Renal pelvis (tissue), 4 donors: ENCODE data around the gene WDCP. TPM values are rescaled to one million over a fixed set of nuclear protein-coding genes. Genes with fewer than 3 reads are reported as not detected.
"Not testable (repeated sequence)": the region's sequence is repeated elsewhere in the genome, so short reads cannot be mapped to it uniquely, and the experiment has no call there.

Experiments used
- DNase-seq: peaks from one replicate; pipeline ENCODE4 v3.0.0-alpha.2; 2013
- polyA plus RNA-seq, 3 donors: library from polyadenylated mRNA; unstranded; fragments of 120-200 nt; gene quantifications; one replicate each; pipeline ENCODE4 v1.2.1, GENCODE V29; 2013; ENCODE audit not compliant: insufficient read length in 3 of 3

The WDCP gene
- polyA plus RNA-seq, 3 donors, result 14.4 to 15.0 (median 14.7) TPM

DNA sequence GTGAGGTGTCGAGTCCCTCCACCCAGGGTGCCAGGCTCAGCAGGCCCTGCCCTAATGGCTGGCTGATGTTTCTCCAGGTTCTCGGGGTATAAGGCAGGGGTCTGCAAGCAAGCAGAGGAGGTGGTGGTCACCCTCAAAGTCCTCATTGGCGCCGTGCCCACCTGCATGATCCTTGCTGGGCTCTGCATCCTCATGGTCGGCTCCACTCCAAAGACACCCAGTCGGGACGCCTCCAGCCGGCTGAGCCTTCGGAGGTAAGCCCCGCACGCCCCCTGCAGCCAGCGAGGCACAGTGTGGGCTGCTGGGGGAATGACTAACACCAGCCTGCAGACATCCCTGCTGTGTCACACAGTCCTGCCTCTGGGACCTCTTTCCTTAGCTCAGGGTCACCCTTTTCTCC is 23.2 kb downstream of the WDCP start:
- no peak for DNase-seq

DNA sequence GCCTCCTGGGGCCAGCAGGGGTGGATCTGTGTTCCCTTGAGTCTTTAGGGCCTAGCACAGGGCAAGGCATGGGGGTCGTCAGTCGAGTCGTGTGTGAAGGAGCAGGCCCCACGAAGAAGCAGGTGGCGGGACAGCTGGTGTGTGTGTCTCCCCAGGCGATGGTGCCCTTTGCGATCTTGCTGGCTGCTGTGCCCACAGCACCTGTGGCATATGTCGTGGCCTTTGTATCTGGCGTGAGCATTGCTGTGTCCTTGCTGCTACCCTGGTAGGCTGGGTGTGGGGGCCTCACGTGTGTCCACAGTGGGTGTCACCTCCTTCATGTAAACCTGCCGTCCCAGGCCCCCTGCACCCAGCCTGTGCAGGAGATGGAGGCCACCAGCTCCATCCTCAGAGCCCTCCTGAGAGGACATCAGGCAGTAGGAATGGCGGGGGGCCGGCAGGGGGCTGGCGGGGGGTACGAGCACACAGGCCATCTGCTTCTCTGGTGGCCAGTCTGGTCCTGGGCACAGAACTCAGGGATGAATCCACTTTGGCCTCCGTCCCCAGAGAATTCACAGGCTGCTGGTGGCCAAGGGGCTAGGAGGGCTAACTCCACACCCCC is 24.1 kb downstream of the WDCP start:
- DNase-seq, result no peak

DNA sequence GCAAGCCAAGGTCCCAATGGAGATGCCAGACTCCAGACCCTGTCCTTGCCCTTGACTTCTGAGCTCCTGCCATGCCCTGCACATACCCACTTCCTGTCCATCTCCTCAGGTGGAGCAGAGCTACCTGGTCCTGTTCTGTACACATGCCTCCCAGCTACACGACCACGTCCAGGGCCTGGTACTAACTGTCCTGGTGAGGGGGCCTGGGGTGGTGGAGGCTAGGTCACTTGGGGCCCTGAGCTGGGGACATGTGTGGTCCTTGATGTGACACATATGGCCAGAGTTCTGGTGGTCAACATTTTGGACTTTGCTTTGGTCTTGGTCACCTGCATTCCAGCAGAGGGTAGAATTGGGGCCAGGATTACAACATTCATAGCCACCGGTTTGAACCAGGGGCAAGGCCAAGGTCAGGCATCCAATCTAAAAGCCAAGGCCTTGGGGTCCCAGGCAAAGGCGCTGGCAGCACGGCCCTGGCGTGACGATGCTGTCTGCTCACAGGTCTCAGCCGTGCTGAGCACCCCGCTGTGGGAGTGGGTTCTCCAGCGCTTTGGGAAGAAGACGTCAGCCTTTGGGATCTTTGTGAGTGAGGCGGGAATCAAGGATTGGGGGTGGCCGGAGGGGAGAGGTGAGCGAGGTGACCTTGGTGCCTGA is 24.7 kb downstream of the WDCP start:
- DNase-seq, result no peak

DNA sequence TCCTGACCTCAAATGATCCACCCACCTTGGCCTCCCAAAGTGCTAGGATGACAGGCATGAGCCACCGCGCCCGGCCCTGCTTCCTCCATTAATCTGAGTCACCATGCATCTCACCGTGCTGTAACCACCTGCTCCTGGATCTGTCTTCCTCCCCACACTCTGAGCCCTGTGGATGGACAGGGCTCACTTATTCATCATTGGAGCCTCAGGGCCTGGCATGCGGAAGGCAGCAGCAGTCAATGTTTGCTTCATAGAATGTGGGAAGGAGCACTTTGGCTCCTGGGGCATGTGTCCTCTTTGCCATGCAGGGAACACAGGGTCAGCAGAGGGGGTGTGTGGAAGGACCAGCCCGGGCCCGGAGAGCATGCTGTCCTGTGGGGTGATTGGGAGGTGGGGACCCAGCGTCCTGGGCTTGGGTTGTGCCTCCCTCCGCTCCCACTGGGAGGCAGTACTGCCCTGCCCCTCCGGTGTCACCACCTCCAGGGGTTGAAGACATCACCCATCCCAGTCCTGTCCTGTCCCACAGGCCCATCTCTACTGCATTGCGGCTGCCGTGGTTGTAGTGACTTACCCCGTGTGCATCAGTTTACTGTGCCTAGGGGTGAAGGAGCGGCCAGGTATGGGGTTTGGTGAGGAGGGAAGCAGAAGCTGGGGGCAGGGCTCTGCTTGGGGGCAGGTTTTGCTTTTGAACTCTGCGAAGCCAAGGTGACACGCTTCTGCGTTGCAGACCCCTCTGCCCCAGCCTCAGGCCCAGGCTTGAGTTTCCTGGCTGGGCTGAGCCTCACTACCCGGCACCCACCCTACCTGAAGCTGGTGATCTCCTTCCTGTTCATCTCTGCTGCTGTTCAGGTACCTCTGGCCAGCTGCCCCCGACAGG is 25.8 kb downstream of the WDCP start:
- DNase-seq, result no peak

DNA sequence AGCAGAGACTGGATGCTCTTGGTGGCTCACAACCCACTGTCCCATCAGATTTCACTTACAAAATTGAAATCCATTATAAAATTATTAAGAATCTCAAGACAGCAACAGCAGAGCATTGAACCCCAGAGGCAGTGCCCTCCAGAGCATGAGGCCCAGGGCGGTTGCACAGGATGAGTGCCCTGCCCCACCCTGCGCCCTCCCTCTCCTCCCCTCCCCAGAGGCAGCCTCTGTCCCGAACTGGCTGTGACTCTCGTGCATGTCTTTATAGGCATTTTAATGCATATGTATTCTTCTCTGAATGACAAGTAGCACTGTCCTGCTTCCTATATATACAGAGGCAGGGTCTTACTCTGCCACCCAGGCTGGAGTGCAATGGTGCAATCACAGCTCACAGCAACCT is 26.9 kb downstream of the WDCP start:
- DNase-seq, result no peak

DNA sequence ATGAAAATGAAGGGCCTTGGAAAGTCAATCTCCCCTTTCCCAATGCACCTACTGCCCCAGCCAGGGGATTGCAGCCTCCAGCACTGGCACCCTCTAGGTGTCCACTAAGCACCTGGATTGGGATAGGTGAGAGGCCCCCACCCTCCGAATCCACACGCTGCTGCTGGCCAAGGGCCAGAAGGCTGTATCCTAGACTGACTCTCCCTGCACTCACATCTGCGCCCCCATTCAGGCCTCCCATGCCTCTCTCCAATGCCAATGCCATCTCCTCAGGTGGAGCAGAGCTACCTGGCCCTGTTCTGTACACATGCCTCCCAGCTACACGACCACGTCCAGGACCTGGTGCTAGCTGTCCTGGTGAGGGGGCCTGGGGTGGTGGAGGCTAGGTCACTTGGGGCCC is 27.5 kb downstream of the WDCP start:
- no peak for DNase-seq

DNA sequence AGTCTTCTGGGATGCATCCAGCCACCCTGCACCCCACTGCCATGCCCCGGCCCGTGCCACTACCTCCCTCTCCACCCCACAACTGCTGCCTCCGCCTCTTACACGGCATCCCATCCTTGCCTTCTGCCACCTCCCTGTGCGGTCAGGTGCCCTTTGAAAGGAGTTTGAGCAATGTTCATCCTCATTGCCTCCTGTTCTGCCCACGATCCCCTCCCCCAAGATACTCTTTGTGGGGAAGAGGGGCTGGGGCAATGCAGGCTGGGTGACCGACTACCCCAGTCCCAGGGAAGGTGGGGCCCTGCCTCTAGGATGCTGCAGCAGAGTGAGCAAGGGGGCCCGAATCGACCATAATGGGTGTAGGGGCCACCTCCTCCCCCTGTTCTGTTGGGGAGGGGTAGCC is 28.9 kb downstream of the WDCP start:
- no peak for DNase-seq

DNA sequence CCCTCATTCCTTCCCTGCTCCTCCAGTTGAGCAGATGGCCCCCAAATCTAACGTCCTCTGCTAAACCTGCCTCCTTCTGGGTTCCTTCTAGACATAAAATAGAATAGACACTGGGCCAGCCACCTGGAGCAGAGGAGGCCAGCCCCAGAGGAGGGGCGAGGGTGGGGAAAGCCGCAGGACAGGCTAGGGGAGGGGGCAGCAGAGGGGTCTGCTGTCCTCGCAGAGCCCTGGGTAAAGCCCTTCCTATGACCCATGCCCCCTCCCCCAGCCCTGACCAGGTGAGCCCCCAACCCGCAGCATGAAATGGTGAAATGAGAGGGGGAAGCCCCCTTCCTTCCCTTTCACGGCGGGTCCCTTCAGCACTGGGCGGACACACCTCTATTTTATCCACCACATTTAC is 29.5 kb downstream of the WDCP start:
- no peak for DNase-seq

DNA sequence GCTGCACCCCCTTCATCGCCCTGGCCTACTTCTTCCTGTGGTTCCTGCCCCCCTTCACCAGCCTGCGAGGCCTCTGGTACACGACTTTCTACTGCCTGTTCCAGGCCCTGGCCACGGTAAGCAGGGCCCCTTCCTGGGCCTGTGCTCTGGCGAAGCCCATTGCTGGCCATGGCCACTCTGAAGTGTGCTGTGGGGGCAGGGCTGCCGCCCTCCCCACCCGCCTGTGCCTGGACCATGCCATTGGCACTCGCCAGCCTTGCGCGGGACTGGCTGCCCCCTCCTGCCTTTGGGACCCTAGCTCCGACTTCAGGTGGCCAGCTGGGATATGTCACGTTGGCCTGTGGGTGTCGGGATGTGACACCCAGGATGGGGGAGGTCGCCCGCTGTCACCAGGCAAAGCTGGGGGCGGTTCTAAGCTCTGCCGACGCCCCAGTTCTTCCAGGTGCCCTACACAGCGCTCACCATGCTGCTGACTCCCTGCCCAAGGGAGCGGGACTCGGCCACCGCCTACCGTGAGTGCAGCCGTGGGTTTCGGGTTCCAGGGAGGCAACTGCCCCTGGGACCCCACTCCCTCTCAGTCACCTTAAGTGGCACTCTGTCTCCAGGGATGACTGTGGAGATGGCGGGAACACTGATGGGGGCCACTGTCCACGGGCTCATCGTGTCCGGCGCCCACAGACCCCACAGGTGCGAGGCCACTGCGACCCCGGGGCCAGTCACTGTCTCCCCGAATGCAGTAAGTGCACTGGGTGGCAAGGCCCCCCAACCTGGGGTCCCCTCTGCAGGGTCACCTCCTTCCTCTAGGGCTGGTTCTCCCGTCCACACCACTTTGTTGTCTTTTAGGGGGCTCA is 30.1 kb downstream of the WDCP start:
- no peak for DNase-seq

DNA sequence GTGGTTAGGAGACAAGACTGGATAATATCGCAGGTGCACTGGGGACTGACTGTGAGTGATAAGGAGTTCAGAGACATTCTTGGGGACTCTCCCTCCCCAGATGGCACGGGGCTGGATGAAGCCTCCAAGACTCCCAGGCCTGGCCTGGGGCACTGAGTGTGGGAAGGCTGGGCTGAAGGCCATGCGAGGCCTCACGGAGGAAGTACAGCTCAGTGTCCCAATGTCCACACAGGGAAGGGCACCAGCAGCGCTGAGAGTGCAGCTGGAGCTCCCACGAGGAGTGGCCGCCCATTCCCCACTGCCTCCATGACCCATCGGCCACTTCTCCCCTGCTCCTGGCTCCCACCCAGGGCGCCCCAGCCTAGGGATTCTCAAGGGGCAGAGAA is 30.8 kb downstream of the WDCP start:
- DNase-seq, result no peak

DNA sequence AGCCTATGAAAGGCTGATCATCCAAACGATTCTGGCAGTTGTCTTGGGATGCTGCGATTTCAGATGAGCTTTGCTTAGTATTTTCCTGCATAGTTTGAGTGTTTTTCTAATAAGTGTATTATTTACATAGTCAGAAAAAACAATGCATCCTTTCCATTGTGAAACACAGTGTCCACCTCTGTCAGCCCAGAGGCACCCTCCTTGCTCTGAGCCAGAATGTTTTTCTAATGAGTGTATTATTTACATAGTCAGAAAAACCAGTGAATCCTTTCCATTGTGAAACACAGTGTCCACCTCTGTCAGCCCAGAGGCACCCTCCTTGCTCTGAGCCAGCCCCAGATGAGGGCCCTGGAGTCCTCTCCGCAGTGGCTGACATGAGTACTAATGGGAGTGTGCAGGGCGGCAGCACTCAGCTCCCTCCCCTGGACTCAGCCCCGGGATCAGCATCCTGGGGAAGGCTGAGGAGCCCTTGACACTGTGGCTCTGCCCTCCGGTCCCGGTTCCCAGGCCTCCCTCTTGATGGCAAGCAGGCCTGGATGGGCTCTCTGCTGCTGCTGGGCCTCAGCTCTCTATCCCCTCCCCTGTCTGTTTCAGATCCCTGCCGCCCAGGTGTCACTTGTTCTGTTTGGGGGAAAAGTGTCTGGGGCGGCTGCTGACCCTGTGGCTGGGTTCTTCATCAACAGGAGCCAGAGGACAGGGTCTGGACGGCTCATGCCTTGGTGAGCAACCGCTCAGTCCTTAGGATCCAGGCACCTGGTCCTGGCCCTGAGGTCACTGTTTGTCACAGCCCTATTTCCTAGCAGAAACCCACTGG is 31.4 kb downstream of the WDCP start:
- DNase-seq, result no peak

DNA sequence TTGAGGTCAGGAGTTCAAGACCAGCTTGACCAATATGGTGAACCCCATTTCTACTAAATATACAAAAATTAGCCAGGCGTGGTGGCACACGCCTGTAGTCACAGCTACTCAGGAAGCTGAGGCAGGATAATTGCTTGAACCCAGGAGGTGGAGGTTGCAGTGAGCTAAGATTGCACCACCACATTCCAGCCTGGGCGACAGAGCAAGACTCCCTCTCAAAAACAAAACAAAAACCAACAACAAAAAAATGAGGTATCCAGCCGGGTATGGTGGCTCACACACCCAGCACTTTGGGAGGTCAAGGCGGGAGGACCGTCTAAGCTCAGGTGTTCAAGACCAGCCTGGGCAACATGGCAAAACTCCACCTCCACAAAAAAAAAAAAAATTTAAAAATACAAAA is 32.3 kb downstream of the WDCP start:
- not testable (repeated sequence) for DNase-seq

DNA sequence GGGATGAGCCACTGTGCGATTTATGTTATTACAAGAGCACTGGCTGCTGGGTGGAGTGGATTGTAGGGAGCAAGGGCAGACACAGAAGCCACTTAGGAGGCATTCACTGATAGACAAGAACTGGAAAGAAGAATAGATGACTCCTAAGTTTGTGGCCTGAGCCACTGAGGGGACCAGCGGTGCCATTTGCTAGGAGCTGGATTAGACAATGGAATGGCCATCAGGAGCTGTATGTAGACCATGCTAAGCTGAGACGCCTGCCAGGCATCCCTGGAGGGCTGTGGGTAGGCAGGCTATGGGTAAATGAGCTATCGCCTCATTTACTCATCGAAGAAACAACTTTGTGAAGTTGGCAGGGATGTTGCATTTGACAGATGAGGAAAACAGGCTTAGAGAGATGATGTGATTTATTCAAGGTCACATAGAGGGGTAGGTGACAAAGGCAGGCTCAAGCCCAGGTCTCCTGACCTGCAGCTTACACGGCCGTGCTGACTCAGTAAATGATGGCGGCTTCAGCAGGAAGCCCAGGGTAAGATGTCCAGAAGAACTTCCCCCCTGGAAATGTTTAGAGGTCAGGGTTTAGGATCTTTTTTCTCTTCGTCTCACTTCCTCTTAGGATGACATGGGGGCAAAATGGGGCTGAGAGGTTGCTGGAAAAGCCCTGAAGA is 34.5 kb downstream of the WDCP start:
- no peak for DNase-seq

DNA sequence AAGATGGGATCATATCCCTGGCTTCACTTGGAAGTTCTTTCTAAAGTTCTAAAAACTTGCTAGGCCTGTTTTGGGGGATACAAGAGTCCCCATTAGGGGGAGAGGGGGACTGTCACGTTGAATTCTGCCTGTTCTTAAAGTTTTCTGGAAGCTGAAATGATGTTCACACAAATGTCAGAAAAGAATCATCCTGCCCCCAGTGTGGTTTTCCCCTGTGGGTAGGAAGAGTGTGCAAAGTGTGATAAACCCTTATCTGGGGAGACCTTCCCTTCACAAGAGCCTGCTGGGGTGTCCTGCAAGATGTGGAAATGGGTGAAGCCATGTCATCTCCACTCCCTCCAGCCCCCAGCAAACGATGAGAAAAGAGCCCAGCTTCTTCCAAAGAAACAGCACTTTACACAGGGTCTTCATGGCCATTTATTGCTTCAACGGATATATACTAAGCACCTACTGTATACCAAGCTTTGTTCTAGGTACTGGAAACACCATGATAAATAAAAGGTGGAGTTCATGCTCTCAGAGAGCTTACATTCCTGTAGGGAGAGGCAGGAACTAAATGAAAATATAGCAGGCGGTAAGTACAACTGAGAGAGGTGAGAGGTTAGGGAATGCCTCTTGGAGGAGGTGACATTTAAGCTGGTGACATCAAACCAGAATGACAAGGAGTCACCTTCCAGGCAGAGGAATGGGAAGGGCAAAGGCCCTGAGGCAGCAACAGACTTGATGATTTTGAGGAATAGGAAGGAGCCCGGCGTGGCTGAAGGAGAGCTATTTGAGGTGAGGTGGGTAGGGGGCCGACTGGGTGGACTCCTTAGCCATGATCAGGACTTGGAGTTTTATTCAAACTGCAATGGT is 35.7 kb downstream of the WDCP start:
- DNase-seq, result no peak

DNA sequence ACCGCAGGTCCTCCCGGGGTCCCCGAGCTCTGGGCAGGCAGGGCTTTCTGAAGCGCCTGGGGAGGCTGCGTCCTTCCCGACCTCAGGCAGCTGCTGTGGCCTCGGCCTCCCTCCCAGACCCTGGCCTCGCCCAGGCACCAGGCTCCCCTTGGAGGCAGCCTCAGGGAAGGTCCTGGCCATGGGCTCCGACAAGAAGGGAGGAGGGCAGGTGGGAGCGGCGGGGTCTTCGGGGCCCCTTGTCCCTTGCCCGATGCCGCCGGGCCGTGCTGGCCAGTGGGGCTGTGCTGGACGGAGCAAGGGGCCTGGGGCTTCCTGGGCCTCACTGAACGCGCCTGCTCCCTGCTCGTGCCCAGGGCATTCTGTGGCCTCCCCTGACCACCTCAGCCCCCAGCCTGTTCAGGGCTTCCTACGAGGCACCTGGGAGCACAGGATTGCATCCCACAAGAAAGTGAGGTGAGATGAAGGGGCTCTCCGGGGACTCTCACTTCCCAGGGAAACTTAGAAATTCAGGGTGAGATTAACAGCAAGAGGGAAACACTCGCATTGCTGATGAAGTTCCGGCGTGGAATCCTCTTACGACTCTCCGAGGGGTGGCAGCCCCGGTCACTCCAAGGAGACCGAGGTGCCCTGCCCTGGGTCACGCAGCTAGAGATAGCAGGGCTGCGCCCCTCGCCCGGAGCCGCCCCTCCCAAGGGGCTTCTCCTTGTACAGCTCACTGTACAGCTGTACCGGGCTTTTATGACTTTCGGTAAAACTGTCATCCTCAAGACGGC is 36.5 kb downstream of the WDCP start:
- DNase-seq, result no peak

DNA sequence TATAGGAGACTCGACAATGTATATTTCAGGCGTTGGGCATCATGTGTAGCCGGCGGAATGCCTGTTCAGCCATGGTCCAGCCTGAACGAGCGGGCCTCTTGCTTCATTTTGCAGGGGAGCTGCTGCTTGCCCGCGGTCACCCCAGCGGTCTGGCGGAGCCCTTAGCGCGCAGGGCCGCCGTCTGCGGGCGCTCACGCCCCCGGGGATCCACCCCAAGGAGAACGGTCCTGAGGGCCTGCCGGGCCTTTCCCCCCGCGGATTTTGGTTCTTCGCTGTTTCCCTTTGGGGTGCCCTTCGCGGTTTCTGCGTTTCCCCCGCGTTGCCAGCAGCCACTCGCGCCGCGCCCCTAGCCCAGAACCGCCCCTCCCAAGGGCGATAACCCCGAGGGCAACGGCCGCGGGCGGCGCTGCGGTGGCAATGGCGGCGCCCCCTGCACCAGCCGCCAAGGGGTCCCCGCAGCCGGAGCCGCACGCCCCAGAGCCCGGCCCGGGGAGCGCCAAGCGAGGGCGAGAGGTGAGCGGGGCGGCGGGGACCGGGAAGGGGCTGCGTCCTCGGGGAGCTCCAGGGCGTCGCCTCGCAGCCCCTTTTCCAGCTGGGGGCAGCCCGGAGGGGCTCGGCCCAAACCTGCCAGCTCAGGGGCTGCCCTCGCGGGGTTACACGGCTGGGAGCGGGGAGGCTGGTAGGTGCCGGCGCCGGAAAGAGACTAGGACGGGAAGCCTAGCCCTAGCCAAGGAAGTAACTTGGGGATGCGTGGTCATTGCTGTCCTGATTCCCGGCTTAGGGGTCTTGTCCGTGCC is 37.3 kb downstream of the WDCP start, which contains the start of gene MFSD2B:
Gene MFSD2B (plus strand): TSS at position 406 of the 797 bp plus-strand sequence. CDS start 12 bp downstream, at position 418.
- no peak for DNase-seq

DNA sequence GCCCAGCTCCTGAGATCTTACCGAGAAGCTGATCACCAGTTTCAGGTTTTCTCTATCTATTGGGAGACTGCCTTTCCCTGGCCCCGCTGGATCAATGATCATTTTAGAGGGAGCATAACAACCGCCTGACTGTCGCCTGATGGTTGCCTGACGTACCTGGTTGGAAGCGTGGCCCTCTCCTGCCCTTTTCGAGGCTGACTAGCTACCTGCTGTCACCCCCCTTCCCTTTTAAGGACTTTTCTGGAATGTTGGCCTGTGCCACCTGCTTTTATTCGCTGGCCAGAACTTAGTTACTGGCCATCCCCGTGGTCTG is 37.9 kb downstream of the WDCP start:
- DNase-seq, result no peak
